Esophagus muscularis mucosa (tissue), 4 donors: ENCODE results near the gene KLRG1. TPM values are rescaled to one million over a fixed set of nuclear protein-coding genes. Genes with fewer than 3 reads are reported as not detected.

ENCODE experiments used
- DNase-seq: peaks from one replicate; pipeline ENCODE4 v3.0.0-alpha.2; 2017; ENCODE audit errors: extremely low spot score
- H3K27ac ChIP-seq, 4 donors: fragments of 200-600 bp; sonication (generic); replicated peaks in 1 of 4; 1 replicate in 3 of 4; 2 replicates in 1 of 4; pipeline ENCODE4 v1.5.1; 2016 to 2019; ENCODE audit warnings: mild to moderate bottlenecking in 1 of 4
- H3K27me3 ChIP-seq, 4 donors: fragments of 200-600 bp; sonication (generic); one replicate each; pipeline versions ENCODE4 v1.5.1 to v1.6.0; 2016 to 2019
- H3K36me3 ChIP-seq, 4 donors: fragments of 200-600 bp; sonication (generic); one replicate each; pipeline ENCODE4 v1.5.1; 2016 to 2019
- H3K4me1 ChIP-seq, 4 donors: fragments of 200-600 bp; sonication (generic); one replicate each; pipeline ENCODE4 v1.5.1; 2016 to 2019
- H3K4me3 ChIP-seq, 4 donors: fragments of 200-600 bp; sonication (generic); 1 replicate in 2 of 4; 2 replicates in 2 of 4; pipeline ENCODE4 v1.5.1; 2016 to 2019; ENCODE audit warnings: mild to moderate bottlenecking in 4 of 4, moderate library complexity in 1 of 4
- H3K9me3 ChIP-seq, 4 donors: fragments of 200-600 bp; sonication (generic); 1 replicate in 3 of 4; 2 replicates in 1 of 4; pipeline ENCODE4 v1.5.1; 2016 to 2019
- CTCF ChIP-seq, 3 experiments: fragments of 200-600 bp in 2 of 3; fragments of 450-650 bp in 1 of 3; sonication (generic) in 2 of 3; IDR thresholded peaks; one replicate each; pipeline ENCODE4 v1.5.1; 2017 to 2019; ENCODE audit warnings: antibody characterized with exemption in 3 of 3, mild to moderate bottlenecking in 2 of 3, moderate library complexity in 1 of 3
- EP300 ChIP-seq: sonication (generic); formaldehyde crosslinking; IDR thresholded peaks from one replicate; pipeline ENCODE4 v1.6.1; 2017; ENCODE audit warnings: antibody characterized with exemption
- POLR2A ChIP-seq: fragments of 450-650 bp; IDR thresholded peaks from one replicate; pipeline ENCODE4 v1.6.1; 2017; ENCODE audit warnings: antibody characterized with exemption, moderate library complexity, mild to moderate bottlenecking, low read depth
- POLR2AphosphoS5 ChIP-seq, 2 donors: sonication (generic); formaldehyde crosslinking; IDR thresholded peaks; one replicate each; pipeline ENCODE4 v1.6.1; 2017; ENCODE audit warnings: antibody characterized with exemption in 2 of 2
- WGBS: methylation state at CpG from one replicate; pipeline ENCODE4 v1.1.5; 2018; 5-methylcytosine and 5-hydroxymethylcytosine counted together
- intact Hi-C: fragments of 100-400 bp; cut with DNase I; formaldehyde crosslinking; loops from one replicate; pipeline ENCODE4 v1.15.1; 2023
- total RNA-seq, 4 donors: library from RNA; depleted of rRNA; stranded (reverse); fragments of >200 nt; gene quantifications; one replicate each; pipeline versions ENCODE4 v1.1.0 to v1.2.1, GENCODE V29; 2016

The KLRG1 gene
- total RNA-seq, 4 donors from 2014 or later = 1.5 to 2.2 (median 1.8) TPM

DNA sequence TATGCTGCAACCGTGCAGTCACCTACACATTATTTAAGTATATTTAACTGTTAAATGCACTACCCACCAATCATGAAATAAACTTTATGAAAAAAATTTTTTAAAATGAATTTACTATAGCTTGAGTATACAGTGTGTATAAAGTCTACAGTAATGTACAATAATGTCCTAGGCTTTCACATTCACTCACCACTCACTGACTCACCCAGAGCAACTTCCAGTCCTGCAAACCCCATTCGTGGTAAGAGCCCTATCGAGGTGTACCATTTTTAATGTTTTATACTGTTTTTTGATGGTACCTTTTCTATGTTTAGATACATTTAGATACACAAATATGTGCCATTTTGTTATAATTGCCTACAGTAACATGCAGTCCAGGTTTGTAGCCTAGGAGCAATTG is 48.1 kb downstream of the KLRG1 start:
- Histone ChIP-seq H3K9me3 (no peaks in the 10 kb centered on the region), H3K36me3 (no peaks in the 10 kb centered on the region), H3K4me1 (peaks cover 0 to 4% (median 2%) of the 10 kb centered on the region in 4 donors), H3K27me3 (no peaks in the 10 kb centered on the region), H3K27ac (no peak overlapping the region), H3K4me3 (no peak overlapping the region)
- no peak for TF ChIP-seq POLR2AphosphoS5 (IDR thresholded peaks at IDR 0.05)
- no peak for TF ChIP-seq POLR2A
- TF ChIP-seq EP300 = no peak
- no peak for TF ChIP-seq CTCF (IDR thresholded peaks at IDR 0.05)
- intact Hi-C loops = loop anchor here (5.0 kb wide), 1 partner anchor 85 kb away; no protein-coding TSS in a partner anchor
- WGBS = 88% methylated on average over 3 of the region's 3 CpGs
- no peak for DNase-seq

DNA sequence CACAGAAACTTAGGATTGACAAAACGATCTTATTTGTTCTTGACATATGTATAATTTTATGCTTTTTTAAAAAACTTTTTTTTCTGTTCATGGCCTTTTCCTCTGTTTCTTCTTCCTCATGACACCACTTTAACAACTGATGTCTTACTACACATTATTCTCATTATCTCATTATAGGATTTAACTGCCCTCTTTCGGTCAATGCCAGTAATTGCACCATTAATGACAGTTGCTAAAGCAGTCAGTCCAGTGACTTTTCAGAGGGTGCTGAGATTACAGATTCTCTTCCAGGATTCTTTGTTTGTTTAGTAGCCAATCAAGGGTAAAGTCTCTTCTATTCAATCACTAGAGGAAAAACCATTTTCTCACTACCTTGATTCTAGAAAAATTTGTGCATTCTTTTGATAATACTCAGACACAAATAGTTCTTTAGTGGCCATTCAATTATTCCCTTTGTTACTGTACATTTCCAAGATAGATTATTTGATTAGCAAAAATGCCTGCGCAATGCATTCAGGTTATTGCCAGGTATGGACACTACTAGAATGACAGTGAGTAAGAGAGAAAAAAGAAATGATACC is 50.1 kb downstream of the KLRG1 start:
- H3K27me3 ChIP-seq = no peaks in the 10 kb centered on the region
- H3K4me1 ChIP-seq = peaks cover 0 to 4% (median 2%) of the 10 kb centered on the region in 4 donors
- TF ChIP-seq EP300 (no peak), CTCF (IDR thresholded peaks at IDR 0.05) (peak; percentile 67 to 81 (median 72)), POLR2A (no peak)
- intact Hi-C loops = loop anchor here (5.0 kb wide), 1 partner anchor 87 kb away; no protein-coding TSS in a partner anchor
- DNase-seq = no peak
- H3K4me3 ChIP-seq = no peak overlapping the region
- H3K27ac ChIP-seq = no peak overlapping the region
- WGBS = 10% methylated on average over 3 of the region's 3 CpGs
- H3K9me3 ChIP-seq = no peaks in the 10 kb centered on the region
- H3K36me3 ChIP-seq = no peaks in the 10 kb centered on the region

- DNase-seq = no peak
- no peak overlapping the region for H3K4me3 ChIP-seq
- H3K27ac ChIP-seq = no peak overlapping the region
- no peaks in the 10 kb centered on the region for H3K27me3 ChIP-seq
- TF ChIP-seq CTCF (IDR thresholded peaks at IDR 0.05) (no peak), POLR2A (no peak), POLR2AphosphoS5 (IDR thresholded peaks at IDR 0.05) (no peak), EP300 (no peak)
- intact Hi-C loops = loop anchor here (10.0 kb wide), 1 partner anchor 356 kb away; no protein-coding TSS in a partner anchor
- no peaks in the 10 kb centered on the region for H3K36me3 ChIP-seq
- WGBS = 88% methylated on average over 5 of the region's 5 CpGs
- H3K4me1 ChIP-seq = peaks cover 0 to 4% (median 2%) of the 10 kb centered on the region in 4 donors
- no peaks in the 10 kb centered on the region for H3K9me3 ChIP-seq
These were observed 51.3 kb downstream of the KLRG1 start for GRCh38 chr12:9040484-9041186.

DNA sequence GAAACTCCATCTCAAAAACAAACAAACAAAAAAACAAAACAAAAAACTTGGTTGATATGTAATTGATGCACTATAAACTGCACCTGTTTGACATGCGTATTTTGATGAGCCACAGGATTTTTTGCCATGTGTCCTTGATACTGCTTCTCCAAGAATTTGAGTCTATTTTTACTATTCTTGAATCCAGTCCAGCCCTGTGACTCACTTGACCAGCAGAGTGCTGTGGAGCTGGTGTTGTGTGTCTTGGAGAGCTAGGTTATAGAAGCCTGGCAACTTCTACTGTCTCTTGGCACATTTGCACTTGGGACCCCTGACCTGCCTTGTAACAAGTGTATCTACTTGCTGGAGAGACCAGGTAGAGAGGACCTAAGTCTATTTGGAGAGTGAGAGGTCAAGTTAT is 52.0 kb downstream of the KLRG1 start:
- DNase-seq = no peak
- H3K27me3 ChIP-seq = no peaks in the 10 kb centered on the region
- H3K9me3 ChIP-seq = no peaks in the 10 kb centered on the region
- intact Hi-C loops = loop anchor here (10.0 kb wide), 1 partner anchor 357 kb away; no protein-coding TSS in a partner anchor
- 39% methylated on average over 1 of the region's 1 CpG for WGBS
- peaks cover 0 to 4% (median 2%) of the 10 kb centered on the region in 4 donors for H3K4me1 ChIP-seq
- no peak overlapping the region for H3K27ac ChIP-seq
- no peak overlapping the region for H3K4me3 ChIP-seq
- no peaks in the 10 kb centered on the region for H3K36me3 ChIP-seq
- TF ChIP-seq POLR2AphosphoS5 (IDR thresholded peaks at IDR 0.05) (no peak), EP300 (no peak), CTCF (IDR thresholded peaks at IDR 0.05) (no peak), POLR2A (no peak)
